Measurements from ENCODE around the gene TMEM134.

The TMEM134 gene

GRCh38 chr11:67420646-67421429 is 48.2 kb downstream of the TMEM134 start:
- DNase-seq: peak; percentile 91

GRCh38 chr11:67420147-67420645 is 48.9 kb downstream of the TMEM134 start:
- DNase-seq: no peak

DNA sequence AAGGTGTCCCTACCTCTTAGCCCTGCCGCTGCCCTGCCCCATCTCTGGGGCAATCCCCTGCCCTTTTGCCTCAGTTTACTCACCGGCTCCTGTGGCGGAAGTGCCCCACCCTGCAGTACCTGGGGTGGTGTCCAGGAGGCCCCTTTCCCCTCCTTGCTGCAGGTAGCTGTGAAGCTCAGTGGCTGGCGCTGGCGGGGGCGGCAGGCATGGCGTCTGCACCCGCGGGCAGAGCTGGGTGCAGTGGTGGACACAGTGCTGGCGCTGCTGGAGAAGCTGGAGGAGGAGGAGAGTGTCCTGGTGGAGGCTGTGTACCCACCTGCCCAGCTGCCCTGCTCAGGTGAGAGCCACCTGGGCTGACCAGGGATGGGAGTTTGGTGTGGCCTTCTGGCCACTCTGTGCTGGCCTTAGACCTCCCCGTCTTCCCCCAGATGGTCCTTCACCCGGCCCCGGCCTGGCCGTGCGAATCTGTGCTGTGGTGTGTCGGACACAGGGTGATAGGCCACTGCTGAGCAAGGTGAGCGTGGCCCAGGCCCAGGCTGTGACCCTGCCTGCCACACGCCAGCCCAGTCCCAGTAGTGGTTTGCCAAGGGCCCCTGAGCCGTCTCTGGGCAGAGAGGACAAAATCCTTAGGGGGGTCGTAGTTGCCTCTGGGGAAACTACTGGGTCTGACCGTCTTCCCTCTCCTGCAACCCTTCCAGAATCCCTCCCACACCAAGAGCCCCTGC is 49.6 kb downstream of the TMEM134 start:
- no peak for DNase-seq

GRCh38 chr11:67418476-67419281 is 50.4 kb downstream of the TMEM134 start:
- no peak for DNase-seq

DNA sequence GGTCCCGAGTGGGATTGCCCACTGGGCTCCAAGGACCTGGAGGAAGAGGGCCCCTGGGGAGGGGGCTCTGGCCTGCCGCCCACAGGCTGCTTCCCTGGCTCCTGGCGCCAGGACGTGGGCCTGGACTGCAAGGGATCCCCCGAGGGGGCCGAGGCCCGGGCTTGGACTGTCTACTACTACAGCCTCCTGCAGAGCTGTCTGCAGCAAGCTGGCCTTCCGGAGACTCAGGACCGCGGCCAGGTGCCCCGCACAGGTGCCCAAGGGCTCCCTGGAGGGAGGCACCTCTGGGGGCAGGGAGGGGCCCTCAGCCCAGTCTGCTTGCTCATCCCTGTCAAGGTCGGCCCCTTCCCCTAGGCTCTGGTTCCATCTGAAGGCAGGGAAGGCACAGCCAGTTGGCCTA is 51.6 kb downstream of the TMEM134 start:
- DNase-seq: no peak

- DNase-seq: no peak
Measured at GRCh38 chr11:67416416-67417335, 52.4 kb downstream of the TMEM134 start.

- DNase-seq: no peak
Measured at GRCh38 chr11:67415501-67416304, 53.3 kb downstream of the TMEM134 start, which contains the start of gene CARNS1. Gene CARNS1, plus strand, starts transcription at chr11:67415678. Its CDS starts 522 bp downstream, at chr11:67416200.

DNA sequence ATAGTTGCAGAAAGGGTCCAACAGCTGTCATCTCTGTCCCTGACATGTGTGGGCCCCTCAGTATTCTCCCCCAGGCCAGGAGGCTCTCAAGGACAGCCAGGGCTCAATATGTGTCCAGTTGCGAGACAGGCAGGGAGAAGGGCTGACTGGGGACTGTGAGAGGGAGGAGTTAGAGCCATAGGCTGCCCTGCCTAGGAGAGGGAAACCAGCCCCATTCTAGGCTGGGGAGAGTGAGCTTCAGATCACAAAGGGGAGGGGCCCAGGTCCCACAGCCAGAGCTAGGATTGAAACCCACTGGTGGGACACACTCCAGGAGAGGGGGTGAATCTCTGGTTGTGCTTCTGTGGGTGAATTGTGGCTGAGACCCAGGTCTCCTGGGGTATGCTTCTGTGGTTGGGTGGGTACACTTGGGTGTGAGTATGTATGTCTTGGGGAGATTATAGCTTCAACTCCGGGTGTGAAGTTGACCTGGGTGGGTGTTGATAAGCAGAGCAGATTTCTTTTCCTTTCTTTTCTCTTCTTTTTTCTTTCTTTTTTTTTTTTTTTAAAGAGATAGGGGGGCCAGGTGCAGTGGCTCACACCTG is 55.7 kb downstream of the TMEM134 start:
- no peak for DNase-seq

- DNase-seq: no peak
Measured at GRCh38 chr11:67412495-67413179, 56.4 kb downstream of the TMEM134 start.

- DNase-seq: no peak
Measured at GRCh38 chr11:67411785-67412152, 57.3 kb downstream of the TMEM134 start.
